NB4 (cell line): Measurements from ENCODE around the gene MAGEF1.

ENCODE experiments used
- CTCF ChIP-seq: IDR thresholded peaks from one replicate; pipeline ENCODE4 v1.5.1; 2012; ENCODE audit warnings: low read depth, low read length
- POLR2A ChIP-seq: IDR thresholded peaks from 2 replicates; pipeline ENCODE4 v1.6.1; 2011; ENCODE audit warnings: mild to moderate bottlenecking; ENCODE audit not compliant: insufficient read length; ENCODE audit errors: extremely low read depth

GRCh38 chr3:184663756-184664155, 48.1 kb downstream of the MAGEF1 start:
- TF ChIP-seq CTCF (no peak), POLR2A (no peak)
